HG02840 (cell line): ENCODE results near the gene SNORC.
"Not testable (repeated sequence)": the region's sequence is repeated elsewhere in the genome, so short reads cannot be mapped to it uniquely, and the experiment has no call there.

Source experiments
- ATAC-seq: cut with Tn5 transposase; IDR thresholded peaks from one replicate; pipeline ENCODE4 v1.9.1; 2021; ENCODE audit warnings: mild to moderate bottlenecking, moderate library complexity, moderate number of reproducible peaks; ENCODE audit not compliant: unreplicated experiment, low FRiP score

The SNORC gene

DNA sequence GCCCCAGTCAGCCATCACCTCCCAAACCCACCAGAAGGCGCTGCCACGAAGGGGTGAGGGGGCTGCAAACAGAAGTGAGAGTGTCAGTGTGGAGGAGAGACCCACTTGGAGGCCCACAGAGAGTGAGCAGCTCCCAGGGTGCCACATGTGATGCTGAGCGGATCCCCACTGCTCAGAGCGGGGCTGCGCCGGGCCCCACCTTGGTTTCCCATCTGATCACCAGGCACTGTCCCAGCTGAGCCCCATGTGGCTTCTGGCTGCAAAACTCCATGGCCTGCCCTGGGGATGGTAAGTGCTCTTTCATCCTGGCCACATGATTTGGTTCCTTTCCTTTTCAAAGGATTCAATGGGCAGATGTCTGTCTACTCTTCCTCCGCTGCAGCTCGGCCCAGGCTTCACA is 23.8 kb downstream of the SNORC start:
- ATAC-seq, result no peak

DNA sequence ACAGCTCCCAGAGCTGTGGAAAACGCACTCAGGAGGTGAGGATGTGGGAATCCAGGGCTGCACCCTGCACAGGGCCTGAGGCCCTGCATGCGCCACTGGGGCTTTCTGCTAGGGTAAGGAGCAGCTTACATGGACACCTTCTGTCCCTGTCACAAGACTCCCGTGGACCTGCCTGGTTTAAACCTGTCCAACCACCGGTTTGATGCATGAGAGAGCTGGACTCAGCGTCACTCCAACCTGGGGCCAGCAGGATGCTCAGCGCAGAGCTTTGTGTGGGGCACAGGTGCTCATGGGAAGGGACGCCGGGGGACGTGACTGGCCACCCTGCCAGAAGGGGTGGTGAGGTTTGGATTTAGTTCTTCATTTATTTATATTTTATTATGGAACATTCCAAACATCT is 24.2 kb downstream of the SNORC start:
- ATAC-seq, result no peak

DNA sequence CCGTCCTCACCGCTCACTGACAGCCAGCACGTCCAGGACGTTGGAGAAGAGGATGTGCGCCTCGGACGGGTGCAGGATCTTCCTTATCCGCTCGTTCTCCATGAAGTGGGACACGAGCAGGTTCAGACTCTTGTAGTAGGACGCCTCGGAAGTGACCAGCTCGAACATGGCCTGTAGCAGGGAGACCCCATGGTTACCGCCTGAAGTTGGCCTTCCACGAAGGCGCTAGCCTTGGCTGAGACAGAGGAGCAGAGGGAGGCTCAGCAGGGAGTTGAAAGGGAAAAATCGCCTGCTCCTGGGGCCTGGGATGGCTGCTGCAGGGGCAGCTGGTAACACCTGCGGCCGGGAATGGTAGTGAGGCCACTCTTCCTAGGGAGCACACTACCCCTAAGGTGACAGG is 24.7 kb downstream of the SNORC start:
- ATAC-seq, result no peak

DNA sequence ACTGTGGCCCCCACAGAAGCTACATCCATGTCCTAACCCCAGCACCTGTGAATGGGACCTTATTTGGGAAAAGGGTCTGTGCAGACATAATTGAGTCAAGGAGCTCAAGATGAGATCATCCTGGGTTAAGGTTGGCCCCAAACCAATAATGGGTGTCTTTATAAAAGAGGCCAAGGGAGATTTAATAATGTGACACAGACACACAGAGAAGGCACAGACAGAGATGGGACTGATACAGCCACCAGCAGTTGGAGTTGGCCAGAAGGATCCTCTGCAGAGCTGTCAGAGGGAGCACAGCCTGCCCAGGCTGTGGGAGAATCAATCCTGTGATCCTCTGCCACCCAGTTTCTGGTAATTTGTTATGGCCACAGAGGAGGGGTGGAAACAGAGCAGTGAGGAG is 26.0 kb downstream of the SNORC start:
- no peak for ATAC-seq

DNA sequence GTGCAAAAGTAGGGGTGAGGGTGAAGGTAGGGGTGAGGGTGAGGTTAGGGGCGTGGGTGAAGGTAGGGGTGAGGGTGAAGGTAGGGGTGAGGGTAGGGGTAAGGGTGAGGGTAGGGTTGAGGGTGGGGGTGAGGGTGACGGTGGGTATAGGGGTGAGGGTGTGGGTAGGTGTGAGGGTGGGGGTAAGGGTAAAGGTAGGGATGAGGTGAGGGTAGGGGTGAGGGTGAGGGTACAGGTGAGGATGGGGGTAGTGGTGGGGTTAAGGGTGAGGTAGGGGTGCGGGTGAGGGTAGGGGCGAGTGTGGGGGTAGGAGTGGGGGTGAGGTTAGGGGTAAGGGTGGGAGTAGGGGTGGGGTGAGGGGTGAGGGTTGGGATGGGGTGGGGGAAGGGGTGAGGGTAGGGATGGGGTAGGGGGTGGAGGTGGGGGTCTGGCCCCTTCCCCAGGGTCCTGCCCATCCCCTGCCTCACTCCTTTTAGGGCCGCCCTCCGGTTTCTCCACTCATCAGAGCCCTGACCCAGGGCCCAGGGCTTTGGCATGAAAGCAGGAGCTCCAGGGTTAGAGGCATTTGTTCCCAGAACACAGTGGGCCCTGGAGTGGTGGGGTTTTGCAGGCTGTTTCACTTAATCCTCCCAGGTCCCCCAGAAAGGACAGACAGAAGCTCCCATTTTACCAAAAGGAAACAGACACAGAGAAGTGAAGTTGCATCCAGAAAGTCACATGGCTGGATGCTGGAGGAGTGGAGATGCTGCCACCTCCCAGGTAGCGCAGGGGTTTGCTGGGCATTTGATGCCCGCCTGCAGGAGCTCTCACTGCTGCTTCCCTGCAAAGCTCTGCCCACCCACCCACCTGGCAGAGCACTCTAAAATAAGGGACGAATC is 26.9 kb downstream of the SNORC start:
- no peak for ATAC-seq

DNA sequence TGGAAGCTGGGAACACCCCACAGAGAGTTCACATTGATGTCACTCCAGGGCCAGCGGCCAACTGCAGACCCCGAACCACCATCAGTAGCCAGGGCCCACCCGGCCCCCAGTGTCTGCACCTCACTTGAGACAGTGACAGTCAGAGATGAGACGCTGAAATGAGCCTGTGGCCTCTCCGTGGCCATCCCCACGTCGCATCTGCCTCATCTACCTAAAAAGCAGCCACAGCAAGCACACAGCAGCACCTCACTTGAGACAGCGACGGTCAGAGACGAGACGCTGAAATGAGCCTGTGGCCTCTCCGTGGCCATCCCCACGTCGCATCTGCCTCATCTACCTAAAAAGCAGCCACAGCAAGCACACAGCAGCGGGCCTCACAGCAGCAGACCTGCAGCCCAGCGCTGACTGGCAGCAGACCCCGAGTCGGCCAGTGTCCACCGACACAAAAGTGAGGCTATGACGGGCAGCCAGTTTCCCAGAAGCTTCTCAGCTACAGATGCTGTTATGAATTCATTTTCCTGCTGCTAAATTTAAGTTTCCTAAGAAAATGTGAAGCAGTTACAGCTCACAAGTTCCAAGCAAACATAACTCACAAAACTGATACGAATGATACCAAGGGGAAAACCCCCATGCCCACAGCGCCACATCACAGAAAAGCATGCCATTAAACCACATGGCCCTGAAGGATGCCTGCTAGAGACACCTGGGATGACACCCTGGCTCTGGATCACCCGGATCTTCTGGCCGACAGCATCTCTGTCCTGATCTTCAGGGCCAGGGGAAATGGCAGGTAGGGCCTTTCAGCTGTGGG is 27.7 kb downstream of the SNORC start:
- no peak for ATAC-seq

DNA sequence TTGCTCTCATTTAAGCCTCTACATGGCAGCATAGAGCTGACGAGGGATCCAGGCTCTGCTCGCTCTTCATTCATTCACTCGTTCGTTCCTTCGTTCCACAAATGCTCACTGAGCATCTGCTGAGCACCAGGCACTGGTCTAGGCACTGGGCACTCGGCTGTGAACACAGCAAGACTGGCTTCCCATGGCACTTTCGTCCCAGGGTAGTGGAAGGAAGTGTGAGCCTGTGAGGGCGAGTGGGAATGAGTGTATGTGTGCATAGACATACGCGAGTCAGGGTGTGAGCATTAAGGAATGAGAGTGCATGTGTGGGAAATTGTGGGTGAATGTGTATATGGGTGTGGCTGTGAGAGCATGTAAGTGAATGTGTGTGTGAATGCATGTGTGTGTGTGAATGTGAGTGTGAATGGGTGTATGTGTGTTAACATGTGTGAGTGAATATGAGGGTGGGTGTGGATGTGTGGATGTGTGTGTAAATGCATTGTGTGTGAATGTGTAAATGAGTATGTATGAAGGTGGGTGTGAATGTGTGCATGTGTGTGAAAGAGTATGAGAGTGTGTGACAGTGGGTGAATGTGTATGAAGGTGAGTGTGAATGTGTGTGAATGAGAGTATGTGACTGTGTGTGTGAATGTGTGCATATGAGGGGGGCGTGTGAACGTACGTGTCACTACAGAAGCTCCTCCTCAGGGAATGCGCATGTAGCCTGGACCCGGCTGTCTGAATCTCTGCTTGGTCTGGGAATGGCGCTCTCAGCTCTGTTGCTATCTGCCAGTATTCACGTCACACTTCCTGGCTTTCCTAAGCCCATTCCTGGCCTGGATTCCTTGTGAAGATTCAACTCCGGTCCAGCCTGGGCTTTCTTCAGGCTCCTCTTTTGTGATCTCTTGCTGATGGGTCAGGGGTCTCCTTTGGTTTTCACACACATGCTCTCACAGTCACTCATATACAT is 28.8 kb downstream of the SNORC start:
- no peak for ATAC-seq

DNA sequence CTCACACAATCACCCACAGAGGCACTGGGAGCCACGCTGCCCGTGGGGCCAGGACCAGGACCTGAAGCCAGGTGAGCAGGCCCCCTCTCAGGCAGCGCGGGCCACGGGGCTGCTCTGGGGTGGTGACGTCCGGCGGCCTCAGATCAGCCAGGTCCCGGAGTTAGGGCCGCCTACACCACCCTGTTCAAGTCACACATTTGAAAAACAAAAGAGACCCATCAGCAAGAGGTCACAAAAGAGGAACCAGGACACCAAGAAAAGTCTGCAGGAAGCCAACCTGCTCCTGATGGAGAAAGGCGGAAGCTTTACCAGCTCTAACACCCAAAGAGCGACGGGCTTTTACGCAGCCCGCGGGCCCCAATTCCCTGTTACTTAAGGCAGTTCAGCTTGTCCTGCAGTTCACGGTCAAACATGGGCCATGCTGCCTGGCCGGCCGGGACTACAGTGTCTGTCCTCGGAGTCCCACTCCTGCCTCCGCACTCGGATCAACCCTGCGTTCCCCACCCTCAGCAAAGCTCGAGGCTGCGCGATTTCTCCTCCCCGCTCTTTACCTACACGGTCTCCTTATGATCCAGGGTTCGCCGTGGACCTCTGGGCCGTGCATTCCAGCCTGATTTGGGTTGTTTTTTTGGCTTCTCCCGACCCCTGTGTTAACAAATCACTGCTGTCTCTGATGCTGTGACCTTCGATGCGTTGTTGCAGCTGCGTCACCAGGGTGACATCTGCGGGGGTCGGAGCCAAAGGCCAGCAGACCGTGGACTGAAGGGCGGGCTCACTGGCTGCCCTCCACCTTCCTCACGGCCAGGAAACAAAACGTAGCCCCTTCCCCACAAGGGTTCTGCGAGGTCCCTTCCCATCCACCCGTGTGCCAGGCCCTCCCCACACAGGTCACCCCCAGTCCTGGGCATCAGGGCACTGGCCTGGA is 31.0 kb downstream of the SNORC start:
- no peak for ATAC-seq

DNA sequence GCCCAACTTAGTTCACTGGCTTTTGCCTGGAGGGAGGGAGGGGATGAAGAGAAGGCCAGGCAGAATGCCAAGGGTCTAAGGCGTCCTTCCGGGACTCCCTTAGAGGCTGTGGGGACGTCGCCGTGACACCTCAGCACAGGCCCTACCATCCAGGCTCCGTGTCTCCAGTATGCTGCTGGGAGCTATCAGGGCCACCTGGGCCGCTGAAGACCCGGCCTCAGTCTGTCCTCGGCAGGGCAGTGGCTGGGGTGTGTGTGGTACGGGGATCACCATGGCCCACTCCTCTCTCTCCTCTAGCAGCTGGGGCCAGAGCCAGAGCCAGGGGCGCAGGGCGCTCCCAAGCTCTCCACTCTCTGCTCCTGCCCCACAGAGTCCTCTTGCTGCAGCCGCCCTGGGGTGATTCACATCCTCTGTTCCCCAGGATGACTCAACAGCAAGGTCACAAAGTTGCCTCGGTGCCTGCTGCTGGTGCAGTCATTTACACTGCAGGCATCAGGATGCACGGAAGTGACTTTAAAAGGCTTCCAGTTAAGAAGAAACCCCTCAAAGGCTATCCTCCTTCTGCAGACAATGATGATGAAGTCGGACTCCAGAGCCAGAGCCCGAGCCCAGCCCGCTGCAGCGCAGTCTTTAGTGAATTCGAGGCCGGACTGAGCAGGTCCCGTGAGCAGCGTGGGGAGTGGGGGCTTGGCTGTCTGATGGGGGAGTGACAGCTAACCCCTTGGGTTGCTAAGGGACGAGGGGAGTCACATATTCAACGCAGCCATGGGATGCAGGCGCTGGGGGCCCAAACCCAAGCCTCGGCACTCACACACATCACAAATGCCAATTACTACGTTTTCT is 31.9 kb downstream of the SNORC start:
- no peak for ATAC-seq

DNA sequence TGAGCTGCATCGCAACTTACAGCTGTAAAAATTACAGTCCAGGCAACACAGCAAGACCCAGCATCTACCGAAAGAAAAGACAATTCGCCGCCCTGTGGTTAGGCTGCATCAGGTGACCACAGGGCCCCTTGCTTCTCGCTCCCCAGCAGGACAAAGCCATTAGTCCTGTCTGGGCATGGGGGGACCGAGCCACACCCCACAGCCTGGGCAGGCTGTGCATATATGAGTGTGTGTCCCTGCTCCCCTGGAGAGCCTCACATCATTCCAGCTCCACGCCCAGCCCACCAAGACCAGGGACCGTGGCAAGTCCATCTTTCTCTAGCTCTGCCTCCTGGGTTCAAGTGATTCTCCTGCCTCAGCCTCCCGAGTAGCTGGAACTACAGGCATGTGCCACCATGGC is 33.9 kb downstream of the SNORC start:
- no peak for ATAC-seq

DNA sequence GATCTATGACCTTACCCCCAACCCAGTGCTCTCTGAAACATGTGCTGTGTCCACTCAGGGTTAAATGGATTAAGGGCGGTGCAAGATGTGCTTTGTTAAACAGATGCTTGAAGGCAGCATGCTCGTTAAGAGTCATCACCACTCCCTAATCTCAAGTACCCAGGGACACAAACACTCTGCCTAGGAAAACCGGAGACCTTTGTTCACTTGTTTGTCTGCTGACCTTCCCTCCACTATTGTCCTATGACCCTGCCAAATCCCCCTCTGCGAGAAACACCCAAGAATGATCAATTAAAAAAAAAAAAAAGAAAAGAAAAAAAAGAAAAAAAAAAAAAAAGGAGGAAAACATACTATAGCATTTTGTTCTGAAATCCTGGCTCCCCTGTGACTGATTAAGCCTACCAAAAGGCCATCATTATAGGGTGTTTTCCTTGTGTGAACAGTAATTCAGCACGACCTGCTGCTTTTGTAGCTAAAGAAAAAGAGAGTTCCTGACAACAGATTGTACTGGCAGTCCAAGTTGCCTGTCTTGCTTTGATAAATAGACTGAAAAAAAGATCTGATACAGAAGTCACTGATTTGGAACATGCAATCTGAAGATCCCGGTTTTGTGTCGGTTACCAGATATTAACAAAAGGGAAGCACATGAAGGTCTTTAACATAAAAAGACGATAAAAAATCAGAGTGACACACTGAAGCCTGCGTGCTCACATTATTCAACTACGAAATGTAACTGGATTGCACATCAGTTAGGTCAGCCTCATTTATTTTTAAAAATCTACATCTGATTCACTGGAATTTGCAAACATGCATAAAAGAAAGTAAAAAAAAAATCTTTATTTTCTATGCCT is 37.0 kb downstream of the SNORC start:
- ATAC-seq, result not testable (repeated sequence)

DNA sequence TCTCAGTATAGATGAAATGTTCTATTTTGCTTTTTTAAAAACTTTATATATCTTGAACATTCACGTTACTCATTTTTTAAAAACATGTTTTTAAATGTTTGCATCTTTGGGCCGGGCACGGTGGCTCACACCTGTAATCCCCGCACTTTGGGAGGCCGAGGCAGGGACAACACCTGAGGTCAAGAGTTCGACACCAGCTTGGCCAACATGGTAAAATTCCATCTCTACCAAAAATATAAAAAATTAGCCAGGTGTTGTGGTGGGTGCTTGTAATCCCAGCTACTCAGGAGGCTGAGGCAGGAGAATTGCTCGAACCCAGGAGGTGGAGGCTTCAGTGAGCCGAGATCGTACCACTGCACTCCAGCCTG is 37.6 kb downstream of the SNORC start:
- not testable (repeated sequence) for ATAC-seq

DNA sequence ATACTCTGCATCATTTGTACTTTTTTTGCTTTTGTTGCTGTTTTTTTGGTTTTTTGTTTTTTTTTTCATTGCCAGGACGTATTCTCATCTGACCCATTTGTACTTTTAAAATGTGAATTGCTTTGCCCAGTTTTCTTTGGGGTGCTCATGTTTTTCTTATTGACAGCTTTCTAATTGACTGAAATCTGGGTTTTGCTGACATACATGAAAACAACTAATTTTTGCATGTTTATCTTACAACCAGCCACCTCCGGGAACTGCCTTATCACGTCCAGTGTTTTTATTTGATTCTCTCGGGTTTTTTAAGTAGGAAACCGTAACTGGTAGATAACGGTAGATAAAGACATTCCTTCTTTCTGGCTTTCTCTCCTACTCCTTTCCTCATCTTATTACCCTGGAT is 38.6 kb downstream of the SNORC start:
- ATAC-seq, result no peak

DNA sequence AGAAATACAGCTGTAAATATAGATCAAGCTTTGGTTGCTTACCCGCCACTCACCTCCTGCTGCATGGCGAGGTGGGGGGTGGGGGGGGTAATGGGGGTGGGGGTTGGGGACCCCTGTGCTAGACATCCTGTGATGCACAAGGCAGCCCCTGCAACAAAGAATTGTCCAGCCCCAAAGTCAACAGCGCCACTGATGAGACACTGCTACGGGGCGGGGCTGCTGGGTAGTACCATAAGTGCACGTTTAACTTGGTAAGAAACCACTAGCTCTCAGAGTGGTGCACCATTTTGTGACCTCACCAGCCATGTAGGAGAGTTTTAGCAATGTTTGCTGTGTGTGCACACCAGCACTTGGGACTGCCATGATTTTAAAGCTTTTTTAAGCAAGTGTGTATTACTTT is 40.3 kb downstream of the SNORC start:
- no peak for ATAC-seq

DNA sequence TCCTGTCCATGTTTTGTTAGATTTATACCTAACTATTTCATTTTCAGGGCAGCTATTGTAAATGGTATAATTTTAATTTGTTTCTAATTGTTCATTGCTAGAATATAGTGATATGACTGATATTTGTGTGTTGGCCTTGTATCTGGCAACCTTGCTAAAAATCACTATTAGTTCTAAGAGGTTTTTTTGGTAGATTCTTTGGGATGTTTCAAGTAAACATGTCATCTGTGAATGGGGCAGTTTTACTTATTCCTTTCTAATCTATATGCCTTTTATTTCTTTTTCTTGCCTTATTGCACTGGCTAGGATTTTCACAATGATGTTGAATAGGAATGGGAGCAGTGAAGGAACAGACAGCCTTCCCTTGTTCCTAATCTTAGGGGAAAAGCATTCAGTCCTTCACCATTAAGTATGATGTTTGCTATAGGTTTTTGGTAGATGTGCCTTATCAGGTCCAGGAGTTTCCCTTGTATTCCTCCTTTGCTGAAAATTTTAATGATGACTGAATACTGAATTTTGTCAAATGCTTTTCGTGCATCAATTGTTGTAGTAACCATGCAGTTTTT is 41.7 kb downstream of the SNORC start:
- no peak for ATAC-seq

DNA sequence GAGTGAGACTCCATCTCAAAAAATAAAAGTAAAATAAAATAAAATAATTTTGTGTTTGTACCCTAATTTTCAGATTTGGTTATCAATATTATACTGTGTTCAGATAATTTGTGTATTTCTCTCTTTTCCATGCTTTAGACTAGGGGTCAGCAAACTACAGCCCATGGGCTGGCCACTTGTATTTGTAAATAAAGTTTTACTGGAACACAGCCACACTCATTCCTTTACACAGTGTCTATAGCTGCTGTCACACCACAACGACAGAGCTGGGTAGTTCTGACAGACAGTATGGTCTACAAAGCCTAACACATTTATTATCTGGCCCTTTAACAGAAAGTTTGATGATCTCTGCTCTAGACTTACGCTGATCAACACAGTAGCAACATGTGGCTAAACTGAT is 43.8 kb downstream of the SNORC start:
- no peak for ATAC-seq

DNA sequence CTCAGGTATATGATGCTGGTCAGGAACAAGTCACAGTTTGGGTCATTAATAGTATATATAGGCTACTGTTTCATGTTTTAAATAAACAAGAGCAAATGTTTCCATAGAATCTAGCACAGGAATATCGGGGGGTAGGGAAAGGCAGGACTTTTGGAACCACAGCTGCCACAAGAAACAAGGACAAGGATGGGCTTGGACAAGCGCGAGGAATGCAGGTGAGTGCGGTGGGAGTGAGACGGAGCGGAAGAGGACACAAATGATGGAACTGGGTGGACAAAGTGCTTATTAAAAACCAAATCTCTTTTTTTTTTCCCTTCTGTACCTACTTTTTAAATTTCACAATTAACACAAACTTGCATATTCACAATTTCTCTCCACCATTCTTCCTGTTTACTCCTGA is 49.1 kb downstream of the SNORC start:
- ATAC-seq, result no peak

DNA sequence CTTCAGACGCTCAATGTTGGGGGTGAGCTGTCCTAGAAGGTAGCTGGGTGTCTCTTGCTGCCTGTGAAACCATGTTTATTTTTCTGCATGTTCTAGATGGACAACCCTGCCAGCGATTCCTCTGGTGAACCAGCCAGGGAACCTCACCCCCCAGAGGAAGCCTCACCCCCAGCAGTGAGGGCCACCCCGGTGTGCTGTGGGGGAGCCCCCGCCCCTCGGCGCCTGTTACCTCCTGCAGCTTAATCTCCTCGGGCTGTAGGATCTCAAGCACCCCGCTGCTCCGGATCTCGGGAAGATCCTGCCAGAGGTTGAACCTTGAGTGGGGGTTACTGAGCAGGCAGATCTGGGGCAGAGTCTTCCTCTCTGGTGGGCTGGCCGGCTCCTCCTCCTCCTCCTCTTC is 50.0 kb downstream of the SNORC start:
- no peak for ATAC-seq
